Stimulated activated naive CD4-positive, alpha-beta T cell treated with Interleukin-2 at 50 U/mL for 16 hours (primary cell): ENCODE results near the gene INSM1.

Source experiments
- DNase-seq: peaks from one replicate; lab custom pipeline; 2025; lab: John Stamatoyannopoulos, UW

The INSM1 gene

DNA sequence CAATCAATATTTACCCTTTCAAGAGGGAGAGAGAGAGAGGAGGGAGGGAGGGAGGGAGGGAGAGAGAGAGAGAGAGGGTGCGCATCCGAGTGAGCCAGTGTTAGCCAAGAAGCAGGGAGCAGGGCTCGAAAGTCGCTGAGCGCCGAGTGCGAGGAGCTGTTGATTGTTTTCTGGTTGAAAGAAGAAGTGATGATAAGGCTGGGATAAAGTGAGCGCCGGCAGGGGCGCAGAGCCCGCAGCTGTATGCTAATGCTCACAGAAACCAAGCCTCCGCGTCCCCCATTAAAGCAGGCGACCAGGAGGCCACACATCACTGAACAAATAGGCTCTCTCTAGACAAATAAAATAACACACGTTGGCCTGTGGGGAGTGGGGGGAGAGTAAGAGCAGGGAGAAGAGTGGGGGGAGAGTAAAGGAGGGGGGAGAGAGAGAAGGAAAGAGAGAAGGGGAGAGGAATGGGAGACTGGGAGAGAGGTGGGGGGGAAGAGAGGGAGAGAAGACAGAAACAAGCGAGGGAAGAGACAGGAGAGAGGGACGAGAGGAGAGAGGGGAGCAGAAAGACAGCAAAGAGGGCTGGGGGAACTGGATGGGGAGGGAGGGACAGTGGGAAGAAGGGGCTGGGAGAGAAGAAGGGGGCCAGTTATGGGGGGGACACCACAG is 5.0 kb upstream of the INSM1 start:
- DNase-seq, result no peak

DNA sequence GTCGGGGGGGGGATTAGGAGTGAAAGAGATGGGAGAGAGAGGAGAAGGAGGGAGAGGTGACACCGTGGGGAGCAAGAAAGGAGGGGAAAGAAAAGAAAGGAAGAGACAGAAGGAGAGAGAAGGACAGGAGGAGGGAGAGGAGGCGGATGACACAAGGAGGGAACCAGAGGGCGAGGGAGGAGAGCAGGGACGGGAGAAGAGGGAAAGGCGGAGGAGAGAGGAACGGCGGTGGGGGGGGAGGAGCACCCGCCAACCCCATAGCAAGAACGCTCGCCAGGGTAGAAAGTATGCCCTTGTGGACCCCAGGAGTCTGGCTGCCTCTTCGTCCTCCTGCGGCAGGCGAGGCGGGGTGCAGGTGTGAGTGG is 4.5 kb upstream of the INSM1 start:
- no peak for DNase-seq

DNA sequence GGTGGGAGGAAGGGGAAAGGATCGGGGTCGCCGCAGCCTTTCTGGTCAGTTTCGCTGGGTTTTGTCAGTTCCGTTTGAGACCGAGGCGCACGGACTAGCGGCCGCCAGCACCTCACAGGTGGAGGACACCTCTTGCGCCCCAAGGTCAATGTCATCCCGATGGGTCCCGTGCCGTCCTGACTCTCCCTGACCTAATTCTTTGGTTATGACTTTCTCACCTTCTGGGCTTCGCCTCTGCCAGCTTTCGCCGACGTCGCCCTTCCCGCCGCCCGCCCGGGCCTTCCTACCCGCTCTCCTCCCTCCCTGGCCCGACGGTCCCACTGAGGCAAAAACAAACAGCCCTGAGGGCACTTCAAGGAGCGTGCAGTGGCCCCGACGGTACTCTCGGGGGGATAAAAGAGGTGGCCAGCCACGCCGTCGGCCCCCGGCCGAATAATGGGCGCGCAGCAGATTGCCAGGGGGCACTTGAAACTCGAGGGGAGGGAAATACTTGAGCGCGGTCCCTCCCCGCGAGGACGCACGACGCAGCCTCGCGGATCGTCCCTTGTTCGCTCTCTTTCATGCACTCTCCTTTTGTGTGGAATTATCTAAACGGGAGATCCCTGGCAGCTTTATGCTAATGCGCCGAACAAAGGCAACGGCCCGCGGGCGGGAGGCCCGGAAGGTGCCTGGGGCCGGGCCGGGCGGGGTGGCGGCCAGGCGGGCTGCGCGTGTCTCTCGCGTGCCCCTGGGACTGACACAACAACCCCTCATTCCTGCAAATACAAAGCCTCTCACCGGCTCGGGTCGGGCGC is 3.9 kb upstream of the INSM1 start:
- DNase-seq, result no peak

DNA sequence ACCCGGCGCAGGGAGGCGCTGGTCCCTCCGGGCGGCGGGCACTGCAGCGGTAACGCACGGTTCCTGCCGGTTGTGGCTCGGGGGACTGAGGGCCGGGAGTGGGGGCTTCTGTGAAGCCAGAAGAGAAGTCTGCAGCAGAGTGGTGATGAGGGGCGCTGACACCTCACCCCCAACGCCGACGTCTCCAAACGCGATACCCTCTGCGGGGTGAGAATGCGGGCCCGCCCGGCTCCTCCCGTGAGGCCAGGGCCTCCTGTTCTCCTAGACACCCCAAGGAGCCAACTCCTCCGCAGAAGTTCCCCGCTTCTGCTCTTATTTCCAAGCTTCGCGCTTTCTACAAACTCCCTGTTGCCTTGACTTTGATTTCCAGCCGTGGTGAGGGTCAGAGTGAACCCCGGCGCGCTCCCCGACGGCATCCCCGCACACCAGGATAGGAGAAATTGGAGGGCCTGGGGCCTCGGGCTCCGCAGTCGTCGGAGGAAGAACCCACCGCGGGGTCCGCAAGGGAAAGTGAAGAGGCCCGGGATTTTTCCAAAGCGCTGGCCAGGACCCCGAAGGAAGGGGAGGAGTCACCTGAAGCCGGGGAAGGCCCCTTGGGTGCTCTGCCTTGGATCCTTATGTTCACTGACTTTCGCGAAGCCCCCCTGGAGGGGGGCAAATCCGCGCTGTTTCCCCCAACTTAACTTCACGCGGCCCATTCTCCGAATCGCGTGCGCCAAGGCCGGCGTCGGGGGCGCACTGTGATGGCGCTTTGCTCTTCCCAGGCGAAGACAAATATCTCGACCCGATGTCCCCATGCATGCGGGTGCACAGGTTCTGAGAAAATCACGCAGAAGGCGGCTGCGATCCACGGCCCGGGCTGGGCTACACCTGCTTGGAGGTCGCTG is 3.1 kb upstream of the INSM1 start:
- DNase-seq, result no peak

DNA sequence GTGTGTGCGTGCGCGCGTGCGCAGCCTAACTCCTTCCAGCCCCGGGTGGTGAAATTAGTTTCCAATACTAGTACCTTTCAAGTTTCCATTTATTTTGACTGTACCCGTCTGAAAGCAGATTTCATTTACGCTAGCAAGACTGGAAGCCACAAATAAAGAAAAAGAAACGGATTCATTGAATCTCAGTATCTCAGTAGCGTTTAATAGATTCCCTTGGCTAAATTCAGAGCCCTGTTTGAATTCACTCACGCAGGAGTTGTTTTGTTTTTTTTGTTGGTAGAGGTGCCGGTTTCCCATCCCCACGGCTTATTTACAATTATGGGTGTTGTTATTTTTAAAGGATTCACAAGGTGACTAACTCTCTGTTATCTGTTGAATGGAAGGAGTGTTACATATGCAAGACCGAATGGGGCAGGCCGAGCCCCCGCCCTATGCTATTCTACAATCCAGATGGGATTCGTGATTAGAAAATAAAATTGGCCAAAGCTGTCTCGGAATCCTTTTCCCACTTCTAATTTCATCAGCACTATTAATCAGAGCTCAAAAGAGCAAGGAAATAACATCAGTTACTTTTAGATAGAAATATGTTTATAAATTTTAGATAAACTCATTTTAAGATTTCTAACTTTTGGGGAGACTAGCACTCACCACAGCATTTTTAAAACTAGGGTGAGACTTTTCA is 2.3 kb upstream of the INSM1 start:
- DNase-seq, result no peak

DNA sequence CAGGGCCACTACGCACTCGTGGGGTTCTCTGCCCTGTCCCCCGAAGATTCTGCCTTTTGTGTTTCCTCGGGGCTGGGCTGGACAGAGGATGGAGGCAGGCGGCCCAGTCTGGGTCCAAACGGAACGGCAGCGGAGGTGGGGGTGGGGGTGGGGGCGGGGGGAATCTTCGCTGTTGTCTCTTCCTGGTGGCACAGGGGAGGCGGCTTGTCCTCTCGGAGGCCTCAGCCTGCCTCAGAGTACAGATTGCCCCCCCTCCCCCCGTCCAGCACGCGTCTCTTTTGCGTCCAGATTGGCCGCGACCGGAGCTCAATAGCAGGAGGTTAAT is 1.4 kb upstream of the INSM1 start:
- DNase-seq, result no peak

DNA sequence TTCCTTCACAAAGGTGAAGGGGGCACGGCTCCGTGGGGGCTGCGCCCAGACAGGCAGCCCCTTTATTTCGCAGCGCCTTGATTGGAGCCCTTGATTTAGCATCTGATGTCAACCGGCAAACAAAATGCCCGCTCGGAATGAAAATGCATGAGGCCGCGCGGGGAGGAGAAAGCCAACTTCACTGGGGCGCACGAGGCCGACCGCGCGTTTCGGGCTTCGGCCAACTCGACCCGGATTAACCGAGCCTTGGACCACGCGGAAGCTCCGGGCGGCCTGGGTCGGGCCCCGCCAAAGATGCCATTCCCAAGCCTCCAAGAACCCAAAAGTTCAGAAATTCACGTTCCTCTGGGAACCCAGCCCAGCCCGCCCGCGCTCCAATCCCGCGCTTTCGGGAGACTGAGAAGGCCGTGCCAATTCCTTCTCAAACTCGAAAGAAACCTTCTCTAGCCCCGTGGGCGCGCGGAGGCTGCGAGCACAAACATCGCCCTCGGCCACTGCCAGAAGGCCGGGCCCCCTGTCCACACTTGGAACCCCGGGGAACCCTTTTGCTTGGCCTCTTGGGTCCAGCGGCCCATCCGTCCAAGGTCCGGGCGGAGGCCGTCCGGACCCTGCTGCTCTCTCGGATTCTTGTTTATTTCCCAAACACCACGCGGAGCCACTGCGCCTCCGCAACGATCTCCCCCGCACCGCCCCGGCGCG is 879 bp upstream of the INSM1 start:
- no peak for DNase-seq

DNA sequence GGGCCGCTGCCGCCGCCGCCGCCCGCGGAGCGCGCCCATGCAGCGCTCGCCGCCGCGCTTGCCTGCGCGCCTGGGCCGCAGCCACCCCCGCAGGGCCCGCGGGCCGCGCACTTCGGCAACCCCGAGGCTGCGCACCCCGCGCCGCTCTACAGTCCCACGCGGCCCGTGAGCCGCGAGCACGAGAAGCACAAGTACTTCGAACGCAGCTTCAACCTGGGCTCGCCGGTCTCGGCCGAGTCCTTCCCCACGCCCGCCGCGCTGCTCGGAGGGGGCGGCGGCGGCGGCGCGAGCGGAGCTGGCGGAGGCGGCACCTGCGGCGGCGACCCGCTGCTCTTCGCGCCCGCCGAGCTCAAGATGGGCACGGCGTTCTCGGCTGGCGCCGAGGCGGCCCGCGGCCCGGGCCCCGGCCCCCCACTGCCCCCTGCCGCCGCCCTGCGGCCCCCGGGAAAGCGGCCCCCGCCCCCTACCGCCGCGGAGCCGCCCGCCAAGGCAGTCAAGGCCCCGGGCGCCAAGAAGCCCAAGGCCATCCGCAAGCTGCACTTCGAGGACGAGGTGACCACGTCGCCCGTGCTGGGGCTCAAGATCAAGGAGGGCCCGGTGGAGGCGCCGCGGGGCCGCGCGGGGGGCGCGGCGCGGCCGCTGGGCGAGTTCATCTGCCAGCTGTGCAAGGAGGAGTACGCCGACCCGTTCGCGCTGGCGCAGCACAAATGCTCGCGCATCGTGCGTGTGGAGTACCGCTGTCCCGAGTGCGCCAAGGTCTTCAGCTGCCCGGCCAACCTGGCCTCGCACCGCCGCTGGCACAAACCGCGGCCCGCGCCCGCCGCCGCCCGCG is 730 bp downstream of the INSM1 start:
- DNase-seq, result no peak

DNA sequence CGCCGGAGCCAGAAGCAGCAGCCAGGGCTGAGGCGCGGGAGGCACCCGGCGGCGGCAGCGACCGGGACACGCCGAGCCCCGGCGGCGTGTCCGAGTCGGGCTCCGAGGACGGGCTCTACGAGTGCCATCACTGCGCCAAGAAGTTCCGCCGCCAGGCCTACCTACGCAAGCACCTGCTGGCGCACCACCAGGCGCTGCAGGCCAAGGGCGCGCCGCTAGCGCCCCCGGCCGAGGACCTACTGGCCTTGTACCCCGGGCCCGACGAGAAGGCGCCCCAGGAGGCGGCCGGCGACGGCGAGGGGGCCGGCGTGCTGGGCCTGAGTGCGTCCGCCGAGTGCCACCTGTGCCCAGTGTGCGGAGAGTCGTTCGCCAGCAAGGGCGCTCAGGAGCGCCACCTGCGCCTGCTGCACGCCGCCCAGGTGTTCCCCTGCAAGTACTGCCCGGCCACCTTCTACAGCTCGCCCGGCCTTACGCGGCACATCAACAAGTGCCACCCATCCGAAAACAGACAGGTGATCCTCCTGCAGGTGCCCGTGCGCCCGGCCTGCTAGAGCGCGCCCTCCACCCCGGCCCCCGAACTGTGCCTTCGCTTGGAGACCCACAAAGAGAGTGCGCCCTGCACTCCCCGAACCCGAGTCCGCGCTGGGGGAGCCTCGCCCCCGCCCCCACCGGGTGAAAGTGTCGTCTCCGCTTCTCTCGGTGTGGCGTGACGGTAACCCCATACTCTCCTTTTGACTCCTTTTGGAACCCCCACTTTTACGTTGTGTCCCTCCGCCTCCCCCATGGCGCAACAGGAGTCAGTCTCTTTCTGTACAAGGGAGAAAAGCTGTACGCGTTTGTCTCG is 1.6 kb downstream of the INSM1 start:
- no peak for DNase-seq

DNA sequence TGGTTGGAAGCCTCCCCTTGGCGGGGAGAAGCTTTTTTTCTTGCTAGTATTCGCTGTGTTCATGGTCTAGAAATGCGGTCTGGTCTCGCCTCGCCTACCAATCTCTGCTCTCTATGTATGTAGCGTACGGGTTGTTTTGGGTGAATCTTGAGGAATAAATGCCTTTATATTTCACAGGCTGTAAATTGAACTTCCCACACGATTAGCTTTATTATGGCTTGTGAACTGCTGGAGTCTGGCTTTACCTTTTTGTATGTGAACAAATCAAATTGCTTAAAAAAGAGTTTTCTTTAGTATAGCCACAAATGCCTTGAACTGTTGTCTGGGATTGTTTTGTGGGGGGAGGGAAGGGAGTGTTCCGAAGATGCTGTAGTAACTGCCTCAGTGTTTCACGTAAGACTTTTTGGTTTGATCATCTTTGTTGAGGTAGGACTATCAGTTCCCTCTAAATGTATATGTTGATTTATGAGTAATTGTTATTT is 2.2 kb downstream of the INSM1 start:
- DNase-seq, result no peak

DNA sequence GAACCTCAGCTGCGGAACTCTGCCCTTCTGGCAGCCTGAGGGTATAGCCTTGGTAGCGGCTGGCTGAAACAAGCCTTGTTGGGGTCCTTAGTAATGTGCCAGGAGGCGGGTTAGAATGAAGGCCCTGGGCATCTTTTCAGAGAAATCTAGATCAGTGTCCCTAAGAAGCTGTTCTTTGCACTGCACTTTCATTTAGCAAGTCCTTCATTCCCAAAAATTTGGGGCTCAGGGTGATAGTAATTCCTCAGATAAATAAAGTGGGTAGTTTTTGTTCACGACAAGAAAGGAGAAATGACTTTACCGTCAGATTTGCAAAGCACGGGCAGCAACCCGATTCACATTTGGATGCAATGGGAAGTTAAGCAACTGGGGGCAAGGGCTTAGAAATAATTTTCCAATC is 3.2 kb downstream of the INSM1 start:
- DNase-seq, result no peak

DNA sequence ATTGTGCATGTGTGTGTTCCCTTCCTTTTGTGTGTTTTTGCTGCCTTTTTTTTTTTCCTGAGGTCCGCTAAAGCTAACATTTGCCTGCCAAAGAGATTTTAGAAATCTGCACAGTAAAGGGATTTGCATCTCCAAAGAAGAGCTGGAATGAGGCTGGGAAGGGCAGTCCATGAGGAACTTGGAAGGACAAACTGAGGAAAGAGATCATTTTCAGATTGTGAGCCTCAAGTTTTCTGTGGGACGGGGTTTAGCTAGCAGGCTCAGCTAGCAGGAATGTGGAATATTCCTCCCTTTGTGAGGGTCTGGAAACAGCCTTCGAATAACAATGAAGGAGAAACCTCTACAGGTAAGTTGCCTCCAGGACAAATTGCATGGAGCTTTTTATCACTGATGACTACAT is 3.8 kb downstream of the INSM1 start:
- no peak for DNase-seq

DNA sequence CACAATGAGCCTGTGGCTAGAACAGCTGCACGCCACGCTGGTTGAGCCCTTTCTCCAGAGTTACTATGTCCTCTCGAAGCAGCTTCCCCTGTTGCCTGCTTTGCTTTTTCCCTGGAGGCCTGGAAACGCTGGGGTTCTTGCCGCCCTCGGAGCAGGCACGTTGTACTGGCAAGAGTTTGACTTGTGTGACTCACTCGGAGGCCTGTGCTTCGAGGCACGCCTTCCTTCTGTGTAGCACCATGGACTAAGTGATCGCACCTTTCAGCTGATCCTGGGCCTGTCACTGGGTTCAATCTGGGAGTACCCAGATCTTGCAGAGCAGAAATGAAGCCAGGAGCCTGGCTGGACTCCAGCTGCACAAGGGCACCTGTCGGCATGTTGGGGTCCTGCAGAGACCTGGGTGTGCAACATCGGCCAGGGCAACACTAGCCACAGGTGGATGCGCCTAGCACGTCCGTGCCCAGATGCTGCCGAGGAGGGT is 5.2 kb downstream of the INSM1 start:
- no peak for DNase-seq

DNA sequence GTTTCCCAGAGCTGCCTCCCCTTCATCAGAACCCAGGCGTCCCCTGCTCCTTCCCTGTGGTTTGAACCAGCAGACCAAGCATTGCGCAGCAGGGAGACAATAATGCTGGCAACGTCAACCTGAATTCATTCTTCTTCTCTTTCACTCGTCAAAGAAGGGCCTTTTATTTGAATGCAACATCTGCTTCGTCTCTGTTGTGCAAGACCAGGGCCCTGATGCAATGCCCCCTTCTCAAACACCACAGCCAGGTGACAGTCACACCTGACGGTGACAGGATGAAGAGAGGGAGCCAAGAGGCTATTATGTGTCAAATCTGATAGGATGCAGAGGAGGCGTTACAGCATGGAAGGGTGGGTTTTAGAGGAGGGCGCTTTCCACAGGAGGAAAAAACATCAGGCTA is 8.0 kb downstream of the INSM1 start:
- no peak for DNase-seq

DNA sequence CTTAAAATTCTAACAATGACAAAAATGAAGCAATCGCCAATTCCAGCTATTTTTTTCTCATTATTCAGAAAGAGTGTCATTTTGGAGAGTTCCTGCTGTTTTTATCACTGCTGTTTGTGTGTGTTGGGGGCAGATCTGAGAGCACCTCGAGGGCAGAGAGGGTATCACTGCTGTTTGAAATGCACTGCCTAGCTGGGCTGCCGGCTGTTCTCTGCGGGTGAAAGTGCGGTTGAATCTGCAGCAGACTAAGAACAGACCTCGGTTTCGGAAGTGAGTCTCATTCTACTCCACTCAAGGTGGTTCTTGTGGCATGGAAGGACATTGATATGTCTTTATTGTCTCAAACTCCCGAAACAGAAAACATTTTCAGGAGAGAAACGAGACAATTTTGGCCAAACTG is 18.3 kb downstream of the INSM1 start:
- no peak for DNase-seq

DNA sequence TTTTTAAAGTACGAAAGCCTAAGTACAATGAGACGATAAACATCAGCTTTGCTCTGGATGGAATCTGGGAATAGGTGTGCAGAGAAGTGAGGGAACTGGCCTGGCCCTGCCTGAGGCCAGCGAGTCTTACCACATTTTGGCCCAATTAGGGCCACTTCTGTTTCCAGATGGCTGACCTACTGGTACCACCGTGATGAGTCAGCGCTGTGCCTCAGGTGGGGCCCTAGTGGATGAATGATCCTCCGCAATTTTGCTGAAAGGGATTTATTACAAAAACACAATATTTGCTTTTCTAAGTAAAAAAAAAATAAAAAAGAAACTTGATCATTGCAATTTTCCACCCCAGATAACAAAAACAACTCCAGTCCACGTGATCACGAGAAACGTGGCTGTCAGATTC is 22.5 kb downstream of the INSM1 start:
- no peak for DNase-seq

DNA sequence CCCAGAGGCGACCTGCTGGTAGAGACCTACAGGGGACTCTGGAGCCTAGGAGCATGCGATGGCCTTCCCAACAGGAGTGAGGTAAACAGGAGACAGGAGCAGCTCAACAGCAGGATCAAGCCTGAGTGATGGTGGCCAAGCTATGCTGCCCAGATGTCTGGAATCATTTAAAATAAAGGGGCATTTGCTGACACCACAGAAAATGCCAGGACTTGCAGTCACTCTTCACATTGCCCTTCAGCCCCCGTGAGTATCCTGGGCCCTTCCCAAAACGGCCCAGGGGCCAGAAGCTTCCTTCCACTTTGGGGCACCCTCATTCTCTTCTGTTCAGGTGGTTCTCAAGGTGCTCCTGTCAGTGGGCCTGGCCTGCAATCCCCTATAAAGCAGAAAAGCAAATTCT is 23.2 kb downstream of the INSM1 start:
- no peak for DNase-seq

DNA sequence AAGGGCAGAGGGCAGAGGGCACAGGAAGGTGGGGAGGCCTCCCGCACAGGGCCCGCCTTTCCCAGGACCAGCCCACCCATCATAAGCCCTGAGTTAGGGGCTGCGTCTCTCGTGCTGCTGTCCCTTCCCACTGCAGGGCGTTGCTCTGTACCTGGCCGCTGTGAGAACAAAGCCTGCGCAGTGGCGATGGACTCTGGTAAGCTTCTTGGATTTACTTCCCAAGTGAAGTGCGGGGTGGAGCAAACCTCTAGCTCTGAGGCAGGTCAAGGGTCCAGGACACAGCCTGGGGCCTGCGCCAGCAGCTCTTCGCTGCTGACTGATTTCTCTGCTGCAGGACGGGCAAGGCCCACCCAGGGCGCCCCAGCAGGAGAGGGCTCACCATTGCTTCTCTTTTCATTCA is 23.9 kb downstream of the INSM1 start:
- no peak for DNase-seq

DNA sequence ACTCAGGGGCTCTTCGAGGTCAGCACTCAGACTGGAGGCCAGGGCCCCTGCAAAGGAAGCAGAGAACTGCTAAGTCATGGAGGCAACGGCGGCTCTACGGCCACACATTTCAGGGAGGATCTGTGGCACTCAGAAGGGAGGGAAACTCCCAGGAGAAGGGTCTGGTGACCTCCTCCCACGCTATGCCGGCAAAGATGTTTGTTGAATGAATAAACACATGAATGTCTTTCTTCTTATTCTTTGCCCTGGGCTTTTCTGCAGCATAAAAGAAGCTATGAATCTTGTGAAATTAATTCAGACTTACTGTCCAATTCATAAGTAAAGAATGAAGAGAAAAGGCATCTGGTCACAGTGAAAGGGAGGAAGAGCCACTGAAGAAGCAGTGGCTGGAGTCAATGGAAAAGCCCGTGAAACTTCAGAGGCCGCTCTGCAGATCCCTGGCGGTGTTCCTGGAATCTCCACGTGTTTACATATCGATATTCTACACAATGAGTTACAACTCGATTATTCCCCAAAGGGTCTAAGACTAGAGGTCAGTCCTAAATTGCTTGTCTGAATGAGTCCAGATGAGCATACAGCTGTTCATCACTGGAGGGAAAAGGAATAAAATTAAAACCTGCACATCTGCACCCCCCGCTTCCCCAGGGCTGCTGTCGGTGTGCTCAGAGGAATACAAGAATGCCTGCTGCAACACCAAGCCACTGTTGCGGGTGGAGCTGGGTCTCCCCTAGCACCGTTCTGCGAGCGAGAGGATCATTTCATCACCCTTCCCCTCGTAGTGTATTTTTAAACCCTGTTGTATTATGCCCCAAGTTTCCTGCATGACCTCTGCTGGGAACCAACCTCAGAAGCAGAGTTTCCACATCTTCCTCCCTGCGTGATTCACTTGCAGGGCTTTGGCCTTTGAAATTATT is 25.6 kb downstream of the INSM1 start:
- DNase-seq, result no peak
